Measurements from ENCODE around the gene U2AF1. TPM values are rescaled to one million over a fixed set of nuclear protein-coding genes. Genes with fewer than 3 reads are reported as not detected.
"Not testable (repeated sequence)": the region's sequence is repeated elsewhere in the genome, so short reads cannot be mapped to it uniquely, and the experiment has no call there.

U2AF1 gene
- total RNA-seq, 1 experiment from 2014 or later, result 193 TPM

- not testable (repeated sequence) for DNase-seq, H3K9me3 ChIP-seq, H3K27me3 ChIP-seq, H3K36me3 ChIP-seq, H3K4me3 ChIP-seq
Measured at GRCh38 chr21:43053112-43053511, 54.3 kb downstream of the U2AF1 start.

- not testable (repeated sequence) for H3K27me3 ChIP-seq, H3K9me3 ChIP-seq, H3K4me3 ChIP-seq, H3K36me3 ChIP-seq, DNase-seq
Measured at GRCh38 chr21:43045876-43046821, 61.2 kb downstream of the U2AF1 start.

GRCh38 chr21:43045165-43045875 lies 62.0 kb downstream of the U2AF1 start:
- H3K9me3 ChIP-seq, H3K36me3 ChIP-seq, H3K4me3 ChIP-seq, H3K27me3 ChIP-seq, DNase-seq: not testable (repeated sequence)

- H3K36me3 ChIP-seq, H3K4me3 ChIP-seq, DNase-seq, H3K27me3 ChIP-seq, H3K9me3 ChIP-seq: not testable (repeated sequence)
Measured at GRCh38 chr21:43044547-43044946, 62.8 kb downstream of the U2AF1 start.

- H3K27me3 ChIP-seq, H3K4me3 ChIP-seq, H3K9me3 ChIP-seq, H3K36me3 ChIP-seq, DNase-seq: not testable (repeated sequence)
Measured at GRCh38 chr21:43043291-43043690, 64.1 kb downstream of the U2AF1 start.

Other genes with a start within 250 kb of the U2AF1 start
- gene WDR4, start 228.0 kb downstream of the U2AF1 start, total RNA-seq (2014; rRNA removed; shearing (Covaris generic); ENCODE audit: low replicate concordance), result 18.9 and 59.2 TPM in 2 replicates
- gene NDUFV3, start 214.3 kb downstream of the U2AF1 start, total RNA-seq (2014; rRNA removed; shearing (Covaris generic); ENCODE audit: low replicate concordance), result 72.1 and 78.1 TPM in 2 replicates
- not detected in 2 replicates for gene ERVH48-1, start 181.9 kb downstream of the U2AF1 start, total RNA-seq (2014; rRNA removed; shearing (Covaris generic); ENCODE audit: low replicate concordance)
- 29.6 and 35.9 TPM in 2 replicates for gene PKNOX1, start 133.0 kb downstream of the U2AF1 start, total RNA-seq (2014; rRNA removed; shearing (Covaris generic); ENCODE audit: low replicate concordance)
- gene CBS, start 31.7 kb downstream of the U2AF1 start, total RNA-seq (2014; rRNA removed; shearing (Covaris generic); ENCODE audit: low replicate concordance), result 9.8 and 15.1 TPM in 2 replicates
- gene CRYAA, start 61.4 kb upstream of the U2AF1 start, total RNA-seq (2014; rRNA removed; shearing (Covaris generic); ENCODE audit: low replicate concordance), result not detected in 2 replicates

Measured in MG63 (cell line).